HG03064 (cell line): Measurements from ENCODE around the gene MAGED1.
"Not testable (repeated sequence)": the region's sequence is repeated elsewhere in the genome, so short reads cannot be mapped to it uniquely, and the experiment has no call there.

Source experiments
- ATAC-seq: cut with Tn5 transposase; IDR thresholded peaks from one replicate; pipeline ENCODE4 v1.9.1; 2021; ENCODE audit warnings: low read depth; ENCODE audit not compliant: unreplicated experiment

Gene MAGED1

DNA sequence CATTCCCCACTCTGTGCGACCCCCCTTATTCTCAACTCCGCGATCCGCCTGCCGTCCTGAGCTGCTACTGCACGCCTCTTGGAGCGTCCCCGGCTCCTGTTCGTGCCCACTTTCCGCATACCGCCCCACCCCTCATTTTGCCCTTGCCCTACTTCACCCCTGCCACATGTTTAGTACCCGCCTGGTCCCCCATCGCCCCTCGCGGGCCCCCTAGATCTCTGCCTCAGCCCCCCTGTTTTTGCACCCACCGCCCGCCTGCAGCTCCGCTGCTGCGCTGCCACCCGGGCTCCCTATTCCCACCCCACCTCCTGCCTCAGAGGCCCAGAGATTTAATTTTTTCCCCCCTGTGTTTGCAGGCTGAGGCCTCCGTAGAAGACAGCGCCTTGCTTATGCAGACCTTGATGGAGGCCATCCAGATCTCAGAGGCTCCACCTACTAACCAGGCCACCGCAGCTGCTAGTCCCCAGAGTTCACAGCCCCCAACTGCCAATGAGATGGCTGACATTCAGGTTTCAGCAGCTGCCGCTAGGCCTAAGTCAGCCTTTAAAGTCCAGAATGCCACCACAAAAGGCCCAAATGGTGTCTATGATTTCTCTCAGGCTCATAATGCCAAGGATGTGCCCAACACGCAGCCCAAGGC is 1.4 kb downstream of the MAGED1 start:
- ATAC-seq, result peak; percentile 51

- no peak for ATAC-seq
These were observed 3.2 kb downstream of the MAGED1 start for GRCh38 chrX:51896626-51897025.

GRCh38 chrX:51899741-51900140 is 6.3 kb downstream of the MAGED1 start:
- ATAC-seq, result no peak

DNA sequence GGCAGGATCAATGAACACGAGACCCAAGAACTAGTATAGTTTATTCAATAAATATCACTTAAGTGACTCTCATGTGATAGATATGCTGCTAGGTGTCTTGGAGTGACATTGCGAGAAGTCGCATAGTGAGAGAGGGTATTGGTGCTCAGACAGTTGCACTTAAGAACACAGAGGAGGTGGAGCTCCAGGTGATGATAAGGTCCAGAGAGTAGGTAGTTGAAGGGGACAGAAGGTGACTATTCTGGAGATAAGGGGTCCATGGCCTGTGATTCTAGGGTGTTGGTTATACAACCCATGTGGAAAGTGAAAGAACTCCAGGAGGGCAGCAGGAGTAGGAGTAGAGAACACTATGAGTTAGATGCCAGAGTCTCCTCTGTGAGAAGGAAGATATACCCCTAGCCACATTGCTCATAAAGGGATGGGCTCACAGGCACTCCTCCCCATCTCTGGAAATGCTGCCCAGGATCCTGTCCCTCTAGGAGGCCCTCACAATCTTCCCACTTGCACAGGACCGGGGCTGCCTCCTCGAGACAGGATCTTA is 9.2 kb downstream of the MAGED1 start:
- no peak for ATAC-seq

- ATAC-seq, result not testable (repeated sequence)
These were observed 11.7 kb downstream of the MAGED1 start for GRCh38 chrX:51905152-51905551.

- ATAC-seq, result no peak
These were observed 12.3 kb downstream of the MAGED1 start for GRCh38 chrX:51905711-51906110.

DNA sequence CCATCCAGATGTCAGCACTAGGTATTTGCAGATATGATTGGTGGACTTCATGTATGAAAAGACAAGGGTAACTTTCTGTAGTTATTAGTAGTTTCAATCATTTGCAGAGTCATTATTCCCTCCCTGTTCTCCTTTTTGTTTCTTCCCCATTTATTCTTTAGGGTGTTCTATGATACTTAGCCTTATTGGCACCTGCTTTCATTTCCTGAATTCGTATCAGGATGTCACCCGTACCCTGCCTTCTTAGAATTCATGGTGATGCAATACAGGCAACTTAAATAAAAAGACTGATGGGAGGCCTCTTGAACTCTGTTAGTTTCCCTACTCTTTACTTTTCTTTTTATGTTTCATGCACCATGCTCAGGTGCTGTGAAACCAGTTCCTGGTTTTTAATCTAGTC is 24.2 kb downstream of the MAGED1 start:
- no peak for ATAC-seq

GRCh38 chrX:51922561-51922960 is 29.1 kb downstream of the MAGED1 start:
- no peak for ATAC-seq

GRCh38 chrX:51931566-51932150 is 38.2 kb downstream of the MAGED1 start:
- no peak for ATAC-seq
